B cell (primary cell): ENCODE results near the gene TPRA1. TPM values are rescaled to one million over a fixed set of nuclear protein-coding genes. Genes with fewer than 3 reads are reported as not detected.

Experiments used
- ATAC-seq: fragments of 200-7000 bp; cut with Tn5 transposase; one replicate; pipeline ENCODE4 v1.10.0; 2021; ENCODE audit warnings: low read depth, mild to moderate bottlenecking, moderate number of reproducible peaks, moderate library complexity
- CTCF ChIA-PET: fragments of 350-600 bp; sonication (Branson Sonifier 250); formaldehyde crosslinking; loops from one replicate; lab custom pipeline; 2021; ENCODE audit warnings: antibody characterized with exemption, inconsistent platforms; lab: Charles Lee
- POLR2A ChIA-PET: fragments of 350-600 bp; sonication (Branson Sonifier 250); formaldehyde crosslinking; loops from one replicate; lab custom pipeline; 2021; ENCODE audit warnings: antibody characterized with exemption; lab: Charles Lee
- DNase-seq: peaks from one replicate; pipeline ENCODE4 v3.0.0; 2013
- H2AFZ ChIP-seq: 2 replicates; pipeline ENCODE4 v1.6.1; 2012; ENCODE audit warnings: mild to moderate bottlenecking, low read depth, low read length; ENCODE audit not compliant: insufficient read depth, poor library complexity, severe bottlenecking
- H3K27ac ChIP-seq, 2 donors: 1 replicate in 1 of 2; 2 replicates in 1 of 2; pipeline ENCODE4 v1.5.1; 2012 to 2013; ENCODE audit warnings: low read length in 2 of 2, mild to moderate bottlenecking in 2 of 2, moderate library complexity in 1 of 2
- H3K27me3 ChIP-seq, 4 experiments: fragments of 200-600 bp in 1 of 4; sonication (generic) in 1 of 4; replicated peaks in 1 of 4; 1 replicate in 2 of 4; 2 replicates in 2 of 4; pipeline versions ENCODE4 v1.6.1 to v1.7.0; 2013 to 2016; ENCODE audit warnings: low read length in 3 of 4, mild to moderate bottlenecking in 2 of 4, mixed read lengths in 1 of 4, moderate library complexity in 1 of 4; ENCODE audit not compliant: insufficient read depth in 4 of 4, control insufficient read depth in 3 of 4; ENCODE audit errors: control extremely low read depth in 1 of 4
- H3K36me3 ChIP-seq, 2 experiments: replicated peaks in 1 of 2; 1 replicate in 1 of 2; 2 replicates in 1 of 2; pipeline versions ENCODE4 v1.6.1 to v1.7.1; 2013; ENCODE audit warnings: low read length in 1 of 2; ENCODE audit not compliant: insufficient read depth in 2 of 2, control insufficient read depth in 1 of 2; ENCODE audit errors: control extremely low read depth in 1 of 2, extremely low read depth in 1 of 2
- H3K4me1 ChIP-seq, 2 donors: fragments of 200-600 bp in 1 of 2; sonication (generic) in 1 of 2; 1 replicate in 1 of 2; 2 replicates in 1 of 2; pipeline versions ENCODE4 v1.5.1 to v1.6.1; 2013 to 2017; ENCODE audit warnings: low read length in 2 of 2; ENCODE audit not compliant: control insufficient read depth in 2 of 2, insufficient read depth in 2 of 2
- H3K4me2 ChIP-seq: replicated peaks from 2 replicates; pipeline ENCODE3; 2012; ENCODE audit warnings: mild to moderate bottlenecking, low read depth, low read length; ENCODE audit not compliant: poor library complexity, severe bottlenecking
- H3K4me3 ChIP-seq, 5 experiments: fragments of 200-600 bp in 1 of 5; sonication (generic) in 1 of 5; 1 replicate in 3 of 5; 2 replicates in 2 of 5; pipeline versions ENCODE4 v1.5.1 to v1.7.0; 2011 to 2016; ENCODE audit warnings: low read length in 4 of 5, mild to moderate bottlenecking in 4 of 5, low read depth in 2 of 5, control low read depth in 1 of 5, moderate library complexity in 1 of 5; ENCODE audit not compliant: insufficient read depth in 1 of 5; ENCODE audit errors: control extremely low read depth in 1 of 5, extremely low read depth in 1 of 5
- H3K79me2 ChIP-seq: fragments of 200-600 bp; sonication (generic); one replicate; pipeline ENCODE4 v1.6.0; 2016; ENCODE audit warnings: low read length; ENCODE audit not compliant: control insufficient read depth, insufficient read depth
- H3K9ac ChIP-seq: fragments of 200-600 bp; sonication (generic); 2 replicates; pipeline ENCODE4 v1.6.1; 2017; ENCODE audit warnings: mild to moderate bottlenecking, low read length, moderate library complexity
- H3K9me3 ChIP-seq, 3 donors: one replicate each; pipeline versions ENCODE4 v1.6.1 to v1.7.1; 2013; ENCODE audit warnings: low read length in 2 of 3; ENCODE audit not compliant: control insufficient read depth in 2 of 3, insufficient read depth in 1 of 3; ENCODE audit errors: control extremely low read depth in 1 of 3
- H4K20me1 ChIP-seq: 2 replicates; pipeline ENCODE4 v1.6.0; 2012; ENCODE audit warnings: mild to moderate bottlenecking, low read length; ENCODE audit not compliant: insufficient read depth, control insufficient read depth, poor library complexity, severe bottlenecking
- H3K27ac Mint-ChIP-seq: one replicate; pipeline ENCODE4 v1.8.0; 2021; ENCODE audit warnings: mixed read lengths
- H3K27me3 Mint-ChIP-seq: one replicate; pipeline ENCODE4 v1.8.0; 2021; ENCODE audit warnings: mixed read lengths
- H3K4me1 Mint-ChIP-seq: one replicate; pipeline ENCODE4 v1.8.0; 2021; ENCODE audit warnings: mixed read lengths
- H3K4me3 Mint-ChIP-seq: one replicate; pipeline ENCODE4 v1.8.0; 2021; ENCODE audit warnings: mixed read lengths
- H3K9me3 Mint-ChIP-seq: one replicate; pipeline ENCODE4 v1.8.0; 2022; ENCODE audit warnings: mixed read lengths; ENCODE audit not compliant: insufficient read depth
- EZH2 ChIP-seq: IDR thresholded peaks from 2 replicates; pipeline ENCODE4 v1.6.1; 2012; ENCODE audit warnings: borderline replicate concordance, low read depth, mild to moderate bottlenecking, moderate library complexity, low read length; ENCODE audit not compliant: insufficient read depth, poor library complexity, severe bottlenecking
- WGBS: methylation state at CpG from one replicate; pipeline ENCODE4 v1.1.5; 2013; ENCODE audit warnings: missing lambda C conversion rate; ENCODE audit not compliant: insufficient coverage; 5-methylcytosine and 5-hydroxymethylcytosine counted together
- intact Hi-C: fragments of 100-400 bp; cut with micrococcal nuclease; formaldehyde crosslinking; loops from one replicate; pipeline ENCODE4 v1.10.0; 2022
- polyA plus RNA-seq: library from polyadenylated mRNA; depleted of rRNA; stranded (reverse); fragments of >200 nt; gene quantifications from 2 replicates; pipeline ENCODE4 v1.2.3, GENCODE V29; 2012
- total RNA-seq, 2 donors: library from RNA; stranded (reverse); fragments of 120-200 nt in 1 of 2; gene quantifications; 1 replicate in 1 of 2; 2 replicates in 1 of 2; pipeline versions ENCODE4 v1.2.3 to v1.2.4, GENCODE V29; 2013 to 2022
- TF ChIP-seq, protein P1 (sequence below): fragments of 200-600 bp; IDR thresholded peaks from one replicate; pipeline ENCODE4 v1.8.0; 2022; ENCODE audit warnings: antibody characterized with exemption, mild to moderate bottlenecking

The TPRA1 gene
- total and polyA plus RNA-seq, 2 donors (not counting 1 experiment from before 2014, with no cell fraction given), result 19.8 to 27.7 TPM

DNA sequence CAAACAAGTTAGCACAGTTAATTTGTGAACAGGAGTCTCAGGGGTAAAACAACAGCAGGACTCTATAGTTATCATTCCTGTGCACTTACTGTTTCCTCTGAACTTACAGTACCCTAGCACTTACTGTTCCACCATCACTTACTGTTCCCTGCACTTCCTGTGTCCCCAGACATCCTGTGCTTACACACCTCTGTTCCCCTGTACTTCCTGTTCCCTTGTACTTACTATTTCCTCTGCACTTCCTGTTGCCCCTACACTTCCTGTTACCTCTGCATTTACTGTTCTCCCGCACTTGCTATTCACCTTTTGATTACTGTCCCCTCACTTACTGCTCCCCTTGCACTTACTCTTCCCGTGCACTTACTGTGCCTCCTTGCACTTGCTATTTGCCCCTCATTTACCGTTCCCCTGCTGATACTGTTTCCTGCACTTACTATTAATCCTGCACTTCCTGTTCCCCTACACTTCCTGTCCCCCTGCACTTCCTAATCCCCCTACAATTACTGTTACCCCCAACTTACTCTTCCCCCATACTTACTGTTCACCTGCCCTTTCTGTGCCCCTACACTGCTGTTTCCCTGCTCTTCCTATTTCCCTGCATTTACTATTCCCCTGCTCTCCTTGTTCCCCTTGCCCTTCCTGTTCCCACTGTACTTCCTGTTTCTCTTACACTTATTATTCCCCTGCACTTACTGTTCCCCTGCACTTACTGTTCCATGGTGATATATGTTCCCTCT, 30.3 kb downstream of the TPRA1 start:
- Histone ChIP-seq H3K4me1 (no peaks in the 10 kb centered on the region), H3K36me3 (no peaks in the 10 kb centered on the region), H2AFZ (peak overlapping the region; percentile 66), H3K79me2 (no peaks in the 10 kb centered on the region), H3K9ac (no peak overlapping the region), H3K4me2 (no peak overlapping the region), H3K27me3 (peaks cover 0 to 2% (median 0%) of the 10 kb centered on the region in 4 experiments), H3K27ac (no peak overlapping the region), H4K20me1 (no peaks in the 10 kb centered on the region), H3K4me3 (no peak overlapping the region), H3K9me3 (peaks cover 0 to 10% (median 9%) of the 10 kb centered on the region in 3 donors)
- 71% methylated on average over 3 of the region's 3 CpGs for WGBS
- peaks cover 7% of the 10 kb centered on the region for H3K27me3 Mint-ChIP-seq
- peaks cover 10% of the 10 kb centered on the region for H3K9me3 Mint-ChIP-seq
- H3K27ac Mint-ChIP-seq, result no peak overlapping the region
- DNase-seq, result no peak
- ChIA-PET CTCF (interaction anchor here (0.6 to 1.3 kb wide), 2 partner anchors 12 to 282 kb away, joined by 3 to 4 read pairs; no protein-coding TSS in a partner anchor), POLR2A (no interaction called here)
- no peak for ATAC-seq
- H3K4me3 Mint-ChIP-seq, result no peak overlapping the region
- TF ChIP-seq, protein P1, sequence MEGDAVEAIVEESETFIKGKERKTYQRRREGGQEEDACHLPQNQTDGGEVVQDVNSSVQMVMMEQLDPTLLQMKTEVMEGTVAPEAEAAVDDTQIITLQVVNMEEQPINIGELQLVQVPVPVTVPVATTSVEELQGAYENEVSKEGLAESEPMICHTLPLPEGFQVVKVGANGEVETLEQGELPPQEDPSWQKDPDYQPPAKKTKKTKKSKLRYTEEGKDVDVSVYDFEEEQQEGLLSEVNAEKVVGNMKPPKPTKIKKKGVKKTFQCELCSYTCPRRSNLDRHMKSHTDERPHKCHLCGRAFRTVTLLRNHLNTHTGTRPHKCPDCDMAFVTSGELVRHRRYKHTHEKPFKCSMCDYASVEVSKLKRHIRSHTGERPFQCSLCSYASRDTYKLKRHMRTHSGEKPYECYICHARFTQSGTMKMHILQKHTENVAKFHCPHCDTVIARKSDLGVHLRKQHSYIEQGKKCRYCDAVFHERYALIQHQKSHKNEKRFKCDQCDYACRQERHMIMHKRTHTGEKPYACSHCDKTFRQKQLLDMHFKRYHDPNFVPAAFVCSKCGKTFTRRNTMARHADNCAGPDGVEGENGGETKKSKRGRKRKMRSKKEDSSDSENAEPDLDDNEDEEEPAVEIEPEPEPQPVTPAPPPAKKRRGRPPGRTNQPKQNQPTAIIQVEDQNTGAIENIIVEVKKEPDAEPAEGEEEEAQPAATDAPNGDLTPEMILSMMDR, result no peak
- no peak for TF ChIP-seq EZH2
- H3K4me1 Mint-ChIP-seq, result peaks cover 2% of the 10 kb centered on the region
- intact Hi-C loops, result no loop called here

DNA sequence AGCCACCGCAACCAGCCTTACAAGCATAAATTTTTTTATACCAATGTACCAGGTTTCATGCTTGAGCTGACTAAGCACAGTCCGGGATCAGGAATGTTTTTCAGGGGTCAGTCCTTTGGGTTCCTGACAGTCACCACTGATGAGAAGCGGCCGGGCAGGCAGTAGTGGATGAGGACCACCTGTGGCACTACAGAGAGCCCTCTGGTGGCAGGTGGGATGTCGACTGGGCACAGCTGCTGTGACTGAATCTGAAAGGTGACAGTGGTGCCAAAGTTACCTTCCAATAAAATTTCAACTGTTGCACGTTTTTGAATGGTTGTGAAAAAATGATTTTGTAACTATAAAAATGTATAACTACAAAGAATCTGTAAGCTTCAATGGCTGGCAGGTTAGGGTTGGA, 34.0 kb downstream of the TPRA1 start:
- POLR2A ChIA-PET, result no interaction called here
- intact Hi-C loops, result no loop called here
- no peak for TF ChIP-seq EZH2
- TF ChIP-seq, protein P1, result no peak
- CTCF ChIA-PET, result interaction anchor here (1.1 kb wide), 1 partner anchor 8 kb away, joined by 4 read pairs; no protein-coding TSS in a partner anchor
- no peak overlapping the region for H3K9ac ChIP-seq
- no peak overlapping the region for H3K27ac ChIP-seq
- Mint-ChIP-seq H3K4me3 (no peak overlapping the region), H3K27me3 (peaks cover 12% of the 10 kb centered on the region), H3K4me1 (peaks cover 2% of the 10 kb centered on the region), H3K27ac (no peak overlapping the region), H3K9me3 (peaks cover 10% of the 10 kb centered on the region)
- H3K9me3 ChIP-seq, result peaks cover 0 to 10% (median 9%) of the 10 kb centered on the region in 3 donors
- no peak overlapping the region for H2AFZ ChIP-seq
- no peaks in the 10 kb centered on the region for H3K79me2 ChIP-seq
- DNase-seq (no peak), ATAC-seq (no peak)
- no peaks in the 10 kb centered on the region for H4K20me1 ChIP-seq
- no peaks in the 10 kb centered on the region for H3K4me1 ChIP-seq
- H3K4me3 ChIP-seq, result no peak overlapping the region
- no peak overlapping the region for H3K4me2 ChIP-seq
- H3K27me3 ChIP-seq, result no peaks in the 10 kb centered on the region
- 93% methylated on average over 4 of the region's 6 CpGs for WGBS
- H3K36me3 ChIP-seq, result no peaks in the 10 kb centered on the region
